ENCODE results near the gene TMTC2.

Gene TMTC2

DNA sequence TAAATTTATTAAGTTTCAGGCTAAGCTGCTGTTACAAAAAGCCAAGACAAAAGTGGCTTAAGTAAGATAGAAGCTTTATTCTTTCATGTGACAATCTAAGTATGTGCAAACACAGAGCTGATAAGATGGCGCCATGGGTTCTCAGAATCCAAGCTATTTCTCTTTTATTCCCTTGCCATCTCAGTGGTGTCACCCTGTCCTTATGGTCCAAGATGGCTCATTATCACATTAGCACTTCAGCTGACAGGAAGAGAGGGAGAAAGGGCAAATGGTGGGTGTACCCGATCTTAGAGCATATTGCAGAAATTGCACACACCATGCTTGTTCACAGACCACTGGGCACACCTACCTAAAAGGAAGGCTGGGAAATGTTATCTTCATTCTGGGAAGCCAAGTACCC lies 211.7 kb downstream of the TMTC2 start:
- no peak for DNase-seq

DNA sequence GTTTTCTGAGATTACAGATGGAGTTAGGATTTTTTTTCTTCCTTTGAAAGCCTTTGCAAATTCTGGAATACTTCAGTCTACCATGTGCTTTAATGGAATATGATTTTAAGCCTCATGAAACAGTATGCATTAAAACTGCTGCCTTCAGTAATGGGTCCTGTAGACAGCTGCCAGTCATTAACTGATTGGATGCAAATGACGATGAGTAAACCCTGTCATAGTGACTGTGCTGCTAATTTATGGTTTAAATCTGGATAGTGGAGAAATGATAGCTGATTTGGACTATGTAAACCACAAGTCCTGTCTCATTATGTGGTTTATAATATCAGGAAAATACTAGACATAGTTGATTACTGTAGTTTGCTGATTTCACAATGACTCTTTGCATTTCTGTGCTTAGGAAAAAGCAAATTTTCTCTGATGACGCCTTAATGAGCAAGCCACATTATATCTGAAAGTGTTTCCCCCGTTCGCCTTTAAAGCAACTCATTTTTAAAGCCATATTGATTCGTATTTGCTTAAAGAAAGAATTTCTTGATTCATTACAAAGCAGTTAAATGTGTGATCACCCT lies 217.6 kb downstream of the TMTC2 start:
- DNase-seq, result no peak

DNA sequence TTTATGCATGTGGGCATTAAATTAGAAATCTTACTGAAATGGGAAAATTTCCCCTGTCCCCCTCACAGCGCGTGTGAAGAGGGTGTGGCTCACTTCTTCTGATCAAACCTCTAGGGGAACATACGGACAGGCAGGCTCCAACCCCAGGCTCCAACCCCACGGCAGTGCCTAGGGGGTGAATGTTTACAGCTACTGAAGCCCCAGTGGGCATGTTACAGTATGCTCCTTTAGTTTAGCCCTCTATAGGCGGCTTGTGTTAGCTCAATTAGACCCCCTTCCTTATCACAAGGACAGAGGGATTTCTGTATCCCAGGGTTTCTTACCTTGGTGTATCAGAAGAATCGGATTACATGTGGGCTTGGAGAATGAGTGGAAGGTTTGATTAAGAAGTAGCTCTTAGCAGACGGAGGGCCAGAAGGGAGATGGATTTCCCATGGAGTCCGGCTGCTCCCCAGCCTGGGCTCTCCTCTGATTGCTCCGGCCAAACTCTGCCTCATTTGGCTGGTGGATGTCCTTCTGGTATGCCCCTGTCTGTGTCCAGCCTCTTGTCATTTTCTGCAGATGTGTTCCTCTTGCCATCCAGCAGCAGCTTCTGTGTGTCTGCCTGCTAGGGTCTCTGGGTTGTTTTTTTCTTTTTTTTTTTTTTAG lies 223.7 kb downstream of the TMTC2 start:
- peak in 1 of 2 experiments; percentile 0 for DNase-seq

DNA sequence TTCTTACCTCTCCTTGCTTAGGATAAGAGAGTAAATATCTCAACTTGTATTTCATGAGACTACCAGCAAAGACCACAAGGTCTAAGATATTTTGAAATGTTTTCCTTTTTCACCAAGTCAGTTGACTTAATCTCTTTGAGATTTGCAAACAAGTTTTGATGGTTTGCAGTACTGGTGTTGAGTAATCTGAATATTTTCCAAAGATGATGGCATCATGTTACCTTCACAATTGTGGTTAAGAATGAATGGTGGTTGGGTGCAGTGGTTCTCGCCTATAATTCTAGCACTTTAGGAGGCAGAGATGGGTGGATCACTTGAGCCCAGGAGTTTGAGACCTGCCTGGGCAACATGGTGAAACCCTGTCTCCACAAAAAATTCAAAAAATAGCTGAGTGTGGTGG lies 225.7 kb downstream of the TMTC2 start:
- no peak for DNase-seq

DNA sequence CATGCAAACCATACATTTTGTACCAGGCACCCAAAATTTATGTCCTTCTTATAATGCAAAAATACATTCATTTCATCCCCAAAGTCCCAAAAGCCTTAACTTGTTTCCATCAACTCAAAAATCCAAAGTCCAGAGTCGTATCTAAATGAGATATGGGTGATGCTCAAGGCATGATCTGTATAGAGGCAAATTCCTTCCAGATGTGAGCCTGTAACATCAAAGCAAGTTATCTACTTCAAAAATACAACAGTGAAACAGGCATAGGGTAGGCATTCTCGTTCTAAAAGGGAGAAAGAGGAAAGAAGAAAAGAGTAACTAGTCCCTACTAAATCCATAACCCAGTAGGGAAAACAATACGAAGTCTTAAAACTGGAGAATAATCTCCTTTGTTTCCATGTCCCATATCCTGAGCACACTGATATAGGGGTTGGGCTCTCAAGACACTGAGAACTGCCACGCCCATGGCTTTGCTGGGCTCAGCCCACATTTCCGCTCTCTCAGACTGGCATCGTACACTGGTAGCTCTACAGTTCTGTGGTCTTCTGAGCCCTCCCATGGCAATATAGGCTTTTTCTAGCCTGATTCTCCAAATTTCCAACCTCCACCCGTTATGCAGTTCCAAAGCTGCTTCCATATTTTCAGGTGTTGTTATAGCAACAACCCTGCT lies 232.8 kb downstream of the TMTC2 start:
- no peak for DNase-seq

DNA sequence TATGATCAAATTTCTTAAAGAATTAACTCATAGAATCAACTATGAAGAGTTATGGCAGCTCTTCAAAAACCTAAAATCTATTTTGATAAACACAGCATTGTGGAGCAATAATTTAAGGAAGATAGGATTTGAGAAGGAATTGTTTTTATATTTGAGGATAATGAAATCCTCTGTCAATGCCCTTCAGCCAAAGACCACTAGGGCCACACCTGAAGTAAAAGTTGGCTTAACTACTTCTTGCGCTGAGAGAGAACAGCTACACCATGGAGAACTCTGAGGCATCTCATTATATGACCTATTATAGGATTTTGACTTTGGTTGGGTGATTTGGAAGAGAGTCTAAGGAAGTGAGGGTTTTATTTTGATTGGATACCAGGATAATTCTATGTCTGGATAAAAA lies 237.2 kb downstream of the TMTC2 start:
- no peak for DNase-seq

DNA sequence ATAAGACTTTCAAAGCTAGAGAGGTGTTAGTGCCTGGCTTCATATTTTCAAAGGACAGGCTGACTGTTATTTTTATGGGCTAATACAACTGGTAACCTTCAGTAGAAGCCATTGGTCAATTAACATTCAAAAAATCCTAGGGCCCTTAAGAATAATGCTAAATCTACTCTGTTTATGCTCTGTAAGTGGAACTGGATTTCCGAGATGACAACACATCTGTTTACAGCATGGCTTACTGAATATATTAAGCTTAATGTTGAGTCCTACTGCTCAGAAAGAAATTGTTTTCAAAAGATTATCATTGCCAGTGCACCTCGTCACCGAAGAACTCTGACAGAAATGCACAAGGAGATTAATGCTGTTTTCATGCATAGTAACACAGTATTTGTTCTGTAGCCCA lies 239.9 kb downstream of the TMTC2 start:
- no peak for DNase-seq

DNA sequence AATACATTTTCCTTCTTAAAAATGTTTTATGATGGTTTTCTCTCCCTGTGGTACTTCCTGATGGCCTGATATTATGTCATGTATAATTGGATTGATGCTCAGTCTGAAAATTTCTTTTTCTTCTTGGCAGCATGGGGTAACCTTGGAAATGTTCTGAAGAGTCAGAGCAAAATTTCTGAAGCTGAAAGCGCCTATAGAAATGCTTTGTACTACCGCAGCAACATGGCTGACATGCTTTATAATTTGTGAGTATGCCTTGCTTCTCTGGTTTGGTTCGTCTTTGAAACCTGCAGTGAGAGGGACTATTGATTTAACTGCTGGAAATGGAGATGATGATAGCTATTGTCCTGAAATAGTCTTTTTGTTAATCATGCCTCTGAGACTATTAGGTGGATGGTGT lies 243.6 kb downstream of the TMTC2 start:
- DNase-seq, result no peak

DNA sequence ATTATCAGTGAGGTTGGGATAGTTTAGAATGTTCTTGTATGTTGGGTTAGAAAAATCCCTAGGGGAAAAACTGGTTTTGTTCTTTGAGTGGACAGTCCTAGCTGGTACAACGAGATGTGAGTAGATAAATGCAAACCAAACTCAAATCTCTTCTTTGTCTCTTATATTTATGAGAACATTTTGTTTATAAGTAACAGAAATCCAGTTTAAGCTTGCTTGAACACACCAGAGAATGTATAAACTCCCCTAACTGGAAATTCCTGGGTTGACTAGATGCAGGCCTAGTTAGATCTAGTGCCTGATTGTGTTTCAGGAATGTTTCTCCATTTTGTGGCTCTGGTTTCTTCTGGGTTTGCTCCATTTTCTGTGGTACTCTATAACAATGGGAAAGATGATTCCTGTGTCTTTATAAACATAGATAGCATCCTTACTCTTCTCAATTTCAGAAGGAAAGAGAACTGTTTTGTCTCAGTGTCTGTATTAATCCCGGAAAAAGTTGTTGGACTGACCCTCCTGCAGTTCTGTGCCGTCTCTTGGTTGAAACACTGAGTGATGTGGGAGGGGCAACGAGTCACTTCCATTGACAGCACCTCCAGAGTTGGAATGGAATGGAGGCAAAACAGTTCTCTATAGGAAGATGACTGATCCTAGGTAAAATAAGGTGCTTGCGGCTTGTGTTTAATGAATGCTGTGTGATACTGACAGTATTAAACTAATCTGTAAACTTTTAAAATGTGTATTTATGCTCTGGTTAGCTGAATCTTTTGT lies 244.8 kb downstream of the TMTC2 start:
- DNase-seq, result no peak

DNA sequence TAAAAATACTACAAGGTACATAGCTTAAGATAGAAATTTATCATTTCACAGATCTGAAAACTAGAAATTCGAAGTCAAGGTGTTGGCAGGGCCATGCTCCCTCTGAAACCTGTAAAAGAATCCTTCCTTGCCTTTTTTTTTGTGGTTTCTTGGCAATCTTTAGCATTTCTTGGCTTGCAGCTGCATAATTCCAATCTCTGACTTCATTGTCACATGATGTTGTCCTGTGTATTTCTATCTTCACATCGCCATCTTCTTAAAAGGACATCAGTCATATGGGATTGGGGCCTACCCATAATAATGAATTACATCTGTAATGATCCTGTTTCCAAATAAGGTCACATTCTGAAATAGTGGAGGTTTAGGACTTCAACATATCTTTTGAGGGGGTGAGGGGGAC lies 250.4 kb downstream of the TMTC2 start:
- DNase-seq, result no peak

DNA sequence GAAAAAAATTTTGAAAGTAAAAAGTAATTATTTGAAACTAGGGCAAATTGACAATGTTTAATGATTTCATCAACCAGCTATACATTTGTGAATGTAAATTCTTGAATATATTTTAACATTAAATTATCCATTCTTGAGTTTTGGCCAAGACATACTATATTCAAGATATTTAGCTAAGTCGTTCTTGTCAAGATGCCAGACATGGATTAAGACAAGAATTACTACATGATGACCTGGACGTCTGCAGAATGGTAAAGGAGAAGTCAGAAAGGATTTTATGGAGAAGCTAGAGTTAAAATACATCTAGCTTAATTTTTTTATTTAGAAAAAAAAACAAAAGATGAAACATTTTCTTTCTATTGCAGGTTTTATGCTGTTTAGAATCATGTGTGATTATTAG lies 255.8 kb downstream of the TMTC2 start:
- DNase-seq, result no peak

DNA sequence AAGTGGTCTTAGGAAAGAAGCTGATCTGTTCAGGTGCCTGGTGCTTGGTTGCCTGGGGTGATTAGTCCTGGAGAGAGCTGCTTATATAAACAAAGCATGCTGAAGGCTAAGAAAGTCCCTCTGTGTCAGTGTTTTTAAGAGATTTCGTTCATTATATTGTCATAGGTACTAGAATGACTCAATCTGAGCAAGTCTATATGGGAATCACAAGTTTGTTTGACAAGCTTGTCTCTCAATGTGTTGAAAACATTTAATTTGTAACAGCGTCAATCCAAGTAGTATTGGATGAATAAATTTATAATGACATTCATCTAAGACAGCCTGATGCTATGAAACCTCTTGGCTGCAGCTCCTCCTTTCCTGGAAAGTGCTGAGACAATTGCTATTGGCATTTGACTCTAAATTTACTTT lies 256.3 kb downstream of the TMTC2 start:
- DNase-seq, result no peak

DNA sequence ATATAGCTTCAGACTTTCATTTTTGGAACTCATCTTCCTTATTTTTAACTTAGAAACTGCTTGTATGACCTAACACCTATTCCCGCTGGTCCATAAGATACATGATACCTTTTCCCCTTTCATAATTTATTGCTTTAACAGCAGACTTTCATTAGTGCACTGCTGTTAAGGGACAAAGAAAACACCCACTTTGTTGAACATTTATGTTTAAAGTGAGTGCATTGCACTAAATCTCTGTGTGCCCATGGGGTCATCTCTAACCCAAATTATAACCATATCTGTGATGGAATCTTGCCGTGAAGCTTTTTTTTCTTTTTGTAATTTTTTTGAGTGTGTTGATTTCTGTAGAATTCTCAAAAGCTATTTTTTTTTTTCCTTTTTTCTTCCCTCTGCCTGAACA lies 261.8 kb downstream of the TMTC2 start:
- DNase-seq, result no peak

DNA sequence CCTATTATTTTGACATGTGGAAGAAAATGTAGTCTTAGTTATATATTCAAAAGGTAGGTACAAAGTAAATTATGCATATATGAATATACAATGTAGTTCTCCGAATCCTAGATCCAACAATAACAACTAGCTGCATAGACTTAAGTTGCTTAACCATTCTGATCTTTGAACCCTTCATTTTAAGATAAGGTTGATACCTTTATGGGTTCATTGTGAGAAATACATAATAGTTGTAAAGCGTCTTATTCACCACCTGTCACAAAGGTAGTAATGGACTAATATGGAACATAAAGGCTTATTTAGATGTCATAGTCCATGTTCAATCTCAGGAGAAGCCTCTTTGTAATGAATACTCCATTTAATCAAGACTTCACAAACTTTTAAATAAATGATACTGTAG lies 263.6 kb downstream of the TMTC2 start:
- no peak for DNase-seq

DNA sequence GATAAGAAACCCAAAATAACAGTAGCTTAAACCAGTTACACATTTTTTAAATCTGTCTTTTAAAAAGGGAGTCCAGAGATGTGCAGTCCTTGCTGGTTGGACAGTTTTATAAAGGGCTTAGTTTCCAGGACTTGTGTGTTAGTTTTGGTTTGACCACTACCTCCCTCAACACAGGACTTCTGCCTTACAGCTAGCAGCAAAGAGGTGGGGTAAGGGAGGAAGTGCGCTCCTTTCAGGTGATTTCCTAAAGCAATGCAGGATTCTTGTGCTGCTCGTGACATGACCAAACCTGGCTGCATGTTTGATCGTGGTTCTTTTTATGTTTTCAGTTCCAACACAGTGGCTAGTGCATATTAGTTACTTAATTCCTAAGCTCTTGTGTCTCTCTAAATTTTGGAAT lies 266.2 kb downstream of the TMTC2 start:
- no peak for DNase-seq

DNA sequence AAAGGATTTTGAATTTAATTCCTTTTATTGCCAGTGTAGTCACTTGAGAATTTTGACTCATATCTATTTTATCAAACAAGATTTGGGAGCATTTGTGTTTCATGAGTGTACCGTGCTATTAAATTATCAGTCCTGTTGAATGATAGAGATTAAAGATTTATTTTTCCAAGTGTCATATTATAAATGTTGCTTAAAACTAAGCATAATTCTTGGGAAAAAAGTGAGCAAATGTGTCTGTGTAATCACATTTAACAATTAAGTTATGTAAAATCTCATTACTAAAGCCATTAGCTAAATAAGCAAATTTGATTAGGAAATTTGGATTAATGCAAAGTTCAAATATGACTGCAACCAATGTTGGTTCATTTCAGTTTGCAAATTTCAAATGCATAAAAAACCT lies 266.7 kb downstream of the TMTC2 start:
- no peak for DNase-seq

DNA sequence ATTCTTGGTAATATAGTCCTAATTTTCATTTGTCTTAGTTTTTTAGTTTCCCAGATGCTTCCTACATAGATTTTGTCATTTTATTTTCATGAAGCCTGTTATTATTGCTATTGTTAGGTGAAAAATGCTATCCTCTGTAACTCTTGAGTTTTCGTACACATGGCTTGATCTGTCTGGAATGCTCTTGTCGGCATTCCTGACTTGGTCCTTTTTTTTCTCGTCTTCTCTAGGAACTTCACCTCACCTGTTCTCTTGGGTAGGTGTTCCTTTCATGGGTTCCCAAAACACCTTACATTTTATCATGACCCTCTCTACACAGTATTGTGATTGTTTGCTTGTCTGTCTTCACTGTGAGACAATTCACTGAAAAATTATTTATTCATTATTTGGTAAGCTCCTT lies 267.4 kb downstream of the TMTC2 start:
- no peak for DNase-seq

DNA sequence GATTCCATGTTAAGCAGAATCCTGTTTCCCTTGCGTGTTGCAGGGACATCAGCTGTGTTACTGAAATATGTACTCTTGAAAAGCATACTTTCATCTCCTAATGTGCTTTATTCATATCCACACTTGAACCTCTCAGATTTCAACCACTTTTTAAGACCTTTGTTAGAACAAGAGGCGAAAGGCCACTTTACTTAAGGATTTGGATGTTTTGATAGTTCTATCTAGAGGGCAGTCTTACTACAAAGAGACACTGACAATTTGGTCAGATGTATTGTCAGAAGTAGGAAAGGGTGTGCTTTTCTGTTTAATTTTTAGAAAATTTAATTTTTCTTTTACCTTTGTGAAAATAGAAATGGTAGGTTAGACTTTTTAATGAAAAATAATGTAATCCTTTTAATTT lies 267.9 kb downstream of the TMTC2 start:
- DNase-seq, result no peak

DNA sequence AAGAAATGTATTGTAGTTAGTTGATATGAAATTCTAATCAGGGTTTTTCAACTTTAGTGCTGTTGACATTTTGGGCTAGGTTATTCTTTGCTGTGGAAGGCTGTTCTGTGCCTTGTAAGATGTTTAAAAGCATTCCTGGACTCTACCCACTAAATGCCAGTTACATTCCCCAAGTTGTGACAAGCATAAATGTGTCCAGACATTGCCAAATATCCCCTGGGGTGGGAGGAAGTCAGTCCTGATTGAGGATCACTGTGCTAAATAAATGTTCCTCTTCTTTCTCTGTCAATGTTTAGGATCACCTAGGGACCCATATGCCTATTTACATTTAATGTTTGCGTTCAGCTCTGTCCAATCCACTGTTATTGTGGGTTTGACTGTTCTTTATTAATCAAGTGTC lies 268.3 kb downstream of the TMTC2 start:
- no peak for DNase-seq

DNA sequence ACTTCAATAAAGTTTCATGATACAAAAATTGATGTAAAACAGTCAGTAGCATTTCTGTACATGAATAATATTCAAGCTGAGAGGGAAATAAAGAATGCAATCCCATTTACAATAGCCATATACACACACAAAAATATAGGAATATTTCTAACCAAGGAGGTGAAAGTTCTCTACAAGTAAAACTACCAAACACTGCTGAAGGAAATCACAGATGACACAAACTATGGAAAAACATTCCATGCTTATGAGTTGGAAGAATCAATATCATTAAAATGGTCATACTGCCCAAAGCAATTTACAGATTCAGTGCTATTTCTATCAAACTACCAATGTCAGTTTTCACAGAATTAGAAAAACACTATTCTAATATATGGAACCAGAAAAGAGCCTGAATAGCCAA lies 272.3 kb downstream of the TMTC2 start:
- no peak for DNase-seq

DNA sequence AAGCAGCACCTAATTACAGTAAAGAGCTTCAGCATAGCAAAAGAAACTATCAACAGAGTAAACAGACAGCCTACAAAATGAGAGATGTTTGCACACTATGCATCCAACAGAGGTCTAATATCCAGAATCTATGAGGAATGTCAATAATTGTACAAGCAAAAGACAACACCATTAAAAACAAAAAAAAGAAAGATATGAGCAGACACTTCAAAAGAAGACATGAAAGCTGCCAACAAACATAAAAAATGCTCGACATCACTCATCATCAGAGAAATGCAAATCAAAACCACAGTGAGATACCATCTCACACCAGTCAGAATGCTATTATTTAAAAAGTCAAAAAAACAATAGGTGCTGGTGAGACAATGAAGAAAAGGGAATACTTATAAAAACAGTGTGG lies 273.1 kb downstream of the TMTC2 start:
- no peak for DNase-seq

DNA sequence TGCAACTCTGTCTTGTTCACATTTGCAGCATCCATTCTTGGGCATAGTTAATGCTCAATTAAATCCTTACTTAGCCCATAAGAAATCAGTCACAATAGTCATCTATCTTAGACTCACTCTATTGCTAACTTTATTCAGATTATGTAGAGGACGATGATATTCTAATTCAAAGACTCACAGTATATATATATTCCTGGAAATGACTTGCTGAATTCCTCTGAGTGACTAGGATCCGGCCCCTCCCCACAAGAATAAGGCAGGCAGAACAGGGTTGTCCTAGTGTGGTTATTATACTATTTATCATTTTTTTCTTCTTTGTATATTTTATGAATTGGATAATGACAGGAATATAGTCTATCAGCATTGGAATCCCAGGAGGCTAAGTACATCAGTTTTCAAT lies 275.1 kb downstream of the TMTC2 start:
- no peak for DNase-seq

DNA sequence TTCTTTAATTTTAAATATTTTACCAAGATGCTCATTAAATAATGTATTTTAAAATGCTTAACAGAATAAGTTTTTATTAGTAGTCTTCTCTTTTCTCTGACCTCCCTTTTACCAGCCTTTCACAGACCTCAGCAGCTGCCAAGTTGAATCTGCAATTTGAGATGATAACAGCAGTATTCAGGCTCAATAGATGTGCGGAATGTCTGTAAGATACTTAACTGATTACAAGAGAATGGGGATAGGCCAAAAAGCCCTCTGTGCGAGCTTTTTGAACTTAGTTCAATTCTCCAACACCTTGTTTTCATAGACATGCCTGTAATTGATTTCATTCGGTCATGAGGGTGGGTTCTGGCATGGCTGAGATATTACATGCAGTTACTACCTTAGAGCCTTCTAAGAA lies 277.2 kb downstream of the TMTC2 start:
- DNase-seq, result no peak

DNA sequence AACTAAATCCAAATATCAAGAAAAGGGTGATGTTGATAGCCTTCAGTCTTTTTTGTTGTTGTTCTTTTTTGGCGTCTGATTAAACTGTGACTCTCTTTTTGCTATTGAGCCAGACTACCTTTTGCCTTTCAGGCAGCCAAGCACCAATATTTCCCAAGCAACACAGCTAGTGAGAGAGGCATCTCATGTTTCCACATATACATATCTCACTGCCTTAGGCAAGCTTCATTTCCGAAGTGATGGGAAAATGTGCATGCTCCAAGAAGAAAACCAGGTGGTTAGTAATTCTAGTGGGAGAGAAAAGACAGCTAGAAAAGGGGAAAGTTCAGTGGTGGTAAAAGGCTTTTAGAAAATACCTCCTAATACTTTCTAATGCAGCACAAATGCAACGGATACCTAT lies 277.7 kb downstream of the TMTC2 start:
- DNase-seq, result no peak
